Ectodermal cell (in vitro differentiated cells): ENCODE results near the gene ARHGEF6. TPM values are rescaled to one million over a fixed set of nuclear protein-coding genes. Genes with fewer than 3 reads are reported as not detected.
"Not testable (repeated sequence)": the region's sequence is repeated elsewhere in the genome, so short reads cannot be mapped to it uniquely, and the experiment has no call there.

Source experiments
- H3K27ac ChIP-seq: 2 replicates; pipeline ENCODE4 v1.7.0; 2013; ENCODE audit warnings: mild to moderate bottlenecking, low read depth, low read length; ENCODE audit not compliant: insufficient read depth, poor library complexity, severe bottlenecking
- H3K27me3 ChIP-seq: 2 replicates; pipeline ENCODE4 v1.7.0; 2013; ENCODE audit warnings: mild to moderate bottlenecking, low read length; ENCODE audit not compliant: insufficient read depth, control insufficient read depth, poor library complexity, severe bottlenecking
- H3K36me3 ChIP-seq: one replicate; pipeline ENCODE4 v1.7.0; 2013; ENCODE audit warnings: low read length; ENCODE audit not compliant: control insufficient read depth, insufficient read depth
- H3K4me1 ChIP-seq: one replicate; pipeline ENCODE4 v1.7.0; 2013; ENCODE audit warnings: low read length; ENCODE audit not compliant: control insufficient read depth, insufficient read depth
- H3K4me3 ChIP-seq: 2 replicates; pipeline ENCODE4 v1.7.0; 2013; ENCODE audit warnings: low read depth, low read length, control low read depth; ENCODE audit not compliant: insufficient read depth
- H3K9me3 ChIP-seq: 2 replicates; pipeline ENCODE4 v1.7.0; 2013; ENCODE audit warnings: mild to moderate bottlenecking, low read length, moderate library complexity; ENCODE audit not compliant: control insufficient read depth
- WGBS, 2 experiments: methylation state at CpG; one replicate each; pipeline ENCODE4 v1.1.7; 2013; ENCODE audit warnings: missing lambda C conversion rate in 2 of 2; 5-methylcytosine and 5-hydroxymethylcytosine counted together
- polyA plus RNA-seq, 4 experiments: library from polyadenylated mRNA; stranded (reverse); fragments of 50-300 nt; gene quantifications; one replicate each; pipeline ENCODE4 v1.2.3, GENCODE V29; 2013

ARHGEF6 gene
- 3.8 TPM for polyA plus RNA-seq (2013, experiment 1 of 4)
- 3.7 TPM for polyA plus RNA-seq (2013, experiment 2 of 4)
- 3.1 TPM for polyA plus RNA-seq (2013, experiment 3 of 4)
- 3.7 TPM for polyA plus RNA-seq (2013, experiment 4 of 4)

GRCh38 chrX:136780763-136781162 is at the start of gene ARHGEF6:
Gene ARHGEF6 (minus strand): TSS chrX:136780932. CDS start chrX:136780882, 50 bp downstream.
- Histone ChIP-seq H3K4me1 (no peaks in the 10 kb centered on the region), H3K4me3 (no peak within 1 kb of the TSS), H3K27me3 (no peaks in the 10 kb centered on the region), H3K36me3 (no peaks in the 10 kb centered on the region), H3K27ac (no peak within 1 kb of the TSS), H3K9me3 (no peaks in the 10 kb centered on the region)
- 86 to 91% methylated on average over 9 to 10 of the region's 10 CpGs for WGBS, 2 experiments

- WGBS, 2 experiments = 88 to 90% methylated on average over 5 of the region's 5 CpGs
- Histone ChIP-seq H3K4me1 (no peaks in the 10 kb centered on the region), H3K27me3 (no peaks in the 10 kb centered on the region), H3K27ac (no peak overlapping the region), H3K4me3 (no peak overlapping the region), H3K9me3 (no peaks in the 10 kb centered on the region), H3K36me3 (no peaks in the 10 kb centered on the region)
These were observed 48.7 kb upstream of the ARHGEF6 start for GRCh38 chrX:136829413-136829812.

- Histone ChIP-seq H3K27me3 (no peaks in the 10 kb centered on the region), H3K9me3 (no peaks in the 10 kb centered on the region), H3K27ac (no peak overlapping the region), H3K4me3 (no peak overlapping the region), H3K4me1 (no peaks in the 10 kb centered on the region), H3K36me3 (no peaks in the 10 kb centered on the region)
- 81 to 94% methylated on average over 1 of the region's 1 CpG for WGBS, 2 experiments
These were observed 48.1 kb upstream of the ARHGEF6 start for GRCh38 chrX:136828830-136829229.

- H3K27ac ChIP-seq = no peak overlapping the region
- no peaks in the 10 kb centered on the region for H3K36me3 ChIP-seq
- no peaks in the 10 kb centered on the region for H3K9me3 ChIP-seq
- H3K4me1 ChIP-seq = no peaks in the 10 kb centered on the region
- H3K27me3 ChIP-seq = no peaks in the 10 kb centered on the region
- H3K4me3 ChIP-seq = no peak overlapping the region
- 84 to 94% methylated on average over 3 of the region's 3 CpGs for WGBS, 2 experiments
These were observed 46.3 kb upstream of the ARHGEF6 start for GRCh38 chrX:136827026-136827425.

- WGBS, 2 experiments = 88 to 89% methylated on average over 1 of the region's 2 CpGs
- no peaks in the 10 kb centered on the region for H3K9me3 ChIP-seq
- H3K36me3 ChIP-seq = no peaks in the 10 kb centered on the region
These were observed 45.0 kb upstream of the ARHGEF6 start for GRCh38 chrX:136825771-136826170.

GRCh38 chrX:136823175-136823574 is 42.4 kb upstream of the ARHGEF6 start:
- no peak overlapping the region for H3K4me3 ChIP-seq
- no peaks in the 10 kb centered on the region for H3K36me3 ChIP-seq
- H3K4me1 ChIP-seq = no peaks in the 10 kb centered on the region
- no peaks in the 10 kb centered on the region for H3K27me3 ChIP-seq
- no CpG with 5 or more reads among the region's 1 CpG for WGBS, 2 experiments
- H3K27ac ChIP-seq = no peak overlapping the region
- no peaks in the 10 kb centered on the region for H3K9me3 ChIP-seq

More at GRCh38 chrX:136825771-136826170, 45.0 kb upstream of the ARHGEF6 start:
- Histone ChIP-seq H3K27ac (no peak overlapping the region), H3K4me3 (no peak overlapping the region), H3K4me1 (no peaks in the 10 kb centered on the region), H3K27me3 (no peaks in the 10 kb centered on the region)

- Histone ChIP-seq H3K9me3 (no peaks in the 10 kb centered on the region), H3K36me3 (no peaks in the 10 kb centered on the region), H3K27me3 (no peaks in the 10 kb centered on the region), H3K4me3 (no peak overlapping the region), H3K4me1 (no peaks in the 10 kb centered on the region), H3K27ac (no peak overlapping the region)
- 90 to 100% methylated on average over 3 of the region's 5 CpGs for WGBS, 2 experiments
These were observed 41.8 kb upstream of the ARHGEF6 start for GRCh38 chrX:136822337-136823095.

- not testable (repeated sequence) for H3K27me3 ChIP-seq, H3K36me3 ChIP-seq, H3K9me3 ChIP-seq, H3K4me3 ChIP-seq, H3K4me1 ChIP-seq, H3K27ac ChIP-seq
- WGBS, 2 experiments = 89 to 94% methylated on average over 8 to 9 of the region's 9 CpGs
These were observed 39.0 kb upstream of the ARHGEF6 start for GRCh38 chrX:136819756-136820155.

- no peaks in the 10 kb centered on the region for H3K36me3 ChIP-seq
- WGBS, 2 experiments = 88 to 95% methylated on average over 4 to 5 of the region's 5 CpGs
These were observed 38.4 kb upstream of the ARHGEF6 start for GRCh38 chrX:136819031-136819703.

GRCh38 chrX:136816975-136817374 is 36.2 kb upstream of the ARHGEF6 start:
- WGBS, 2 experiments = 100% methylated on average over 2 of the region's 3 CpGs; no CpG with 5 or more reads in 1 of the 2 experiments
- Histone ChIP-seq H3K4me3 (no peak overlapping the region), H3K4me1 (no peaks in the 10 kb centered on the region)

More at GRCh38 chrX:136819031-136819703, 38.4 kb upstream of the ARHGEF6 start:
- H3K4me3 ChIP-seq = no peak overlapping the region
- no peaks in the 10 kb centered on the region for H3K4me1 ChIP-seq
- no peaks in the 10 kb centered on the region for H3K27me3 ChIP-seq
- no peaks in the 10 kb centered on the region for H3K9me3 ChIP-seq
- no peak overlapping the region for H3K27ac ChIP-seq

More at GRCh38 chrX:136816975-136817374, 36.2 kb upstream of the ARHGEF6 start:
- Histone ChIP-seq H3K27ac (no peak overlapping the region), H3K36me3 (no peaks in the 10 kb centered on the region), H3K27me3 (no peaks in the 10 kb centered on the region), H3K9me3 (no peaks in the 10 kb centered on the region)
